WTC11 (cell line): ENCODE measurements around the gene GHSR. TPM values are rescaled to one million over a fixed set of nuclear protein-coding genes. Genes with fewer than 3 reads are reported as not detected.

Source experiments
- ATAC-seq: fragments of 200-7000 bp; cut with Tn5 transposase; 2 replicates; pipeline ENCODE4 v1.10.0; 2021; ENCODE audit warnings: mild to moderate bottlenecking, moderate library complexity
- CTCF ChIA-PET: fragments of 300-600 bp; sonication (Branson Sonifier 250); formaldehyde crosslinking; loops from one replicate; lab custom pipeline; 2021; ENCODE audit warnings: antibody characterized with exemption; lab: Charles Lee
- POLR2A ChIA-PET: fragments of 350-600 bp; sonication (Branson Sonifier 250); formaldehyde crosslinking; loops from one replicate; lab custom pipeline; 2021; ENCODE audit warnings: antibody characterized with exemption; lab: Charles Lee
- DNase-seq: peaks from one replicate; pipeline ENCODE4 v3.0.0; 2021; ENCODE audit warnings: low spot score
- H3K27ac Mint-ChIP-seq: 2 replicates; pipeline ENCODE4 v1.8.0; 2021; ENCODE audit warnings: mixed read lengths
- H3K27me3 Mint-ChIP-seq: 2 replicates; pipeline ENCODE4 v1.8.0; 2021; ENCODE audit warnings: low read depth, mild to moderate bottlenecking, moderate library complexity, mixed read lengths
- H3K36me3 Mint-ChIP-seq: 2 replicates; pipeline ENCODE4 v1.8.0; 2021; ENCODE audit warnings: mixed read lengths
- H3K4me1 Mint-ChIP-seq: 2 replicates; pipeline ENCODE4 v1.8.0; 2022; ENCODE audit warnings: mixed read lengths
- H3K4me3 Mint-ChIP-seq: 2 replicates; pipeline ENCODE4 v1.8.0; 2021; ENCODE audit warnings: mild to moderate bottlenecking, moderate library complexity, mixed read lengths
- H3K9me3 Mint-ChIP-seq: 2 replicates; pipeline ENCODE4 v1.8.0; 2021; ENCODE audit warnings: mixed read lengths
- FOXK1 ChIP-seq: sonication (generic); formaldehyde crosslinking; IDR thresholded peaks from 2 replicates; pipeline ENCODE4 v1.8.0; 2022; ENCODE audit warnings: mild to moderate bottlenecking, moderate library complexity, missing genetic modification reagents
- SMAD3 ChIP-seq: sonication (generic); formaldehyde crosslinking; IDR thresholded peaks from 2 replicates; pipeline ENCODE4 v1.8.0; 2022; ENCODE audit warnings: missing genetic modification reagents, mild to moderate bottlenecking, borderline replicate concordance
- total RNA-seq: library from RNA; stranded (reverse); gene quantifications from 3 replicates; pipeline ENCODE4 v1.2.3, GENCODE V29; 2021
- TF ChIP-seq, protein P1 (sequence below): sonication (generic); formaldehyde crosslinking; IDR thresholded peaks from 2 replicates; pipeline ENCODE4 v1.8.0; 2023; ENCODE audit warnings: missing genetic modification reagents, mild to moderate bottlenecking, borderline replicate concordance
- TF ChIP-seq, protein P2 (sequence below): fragments of 250-450 bp; sonication (Bioruptor Pico); conservative IDR thresholded peaks from 2 replicates; pipeline ENCODE4 v1.9.0; 2021; ENCODE audit warnings: mild to moderate bottlenecking
- TF ChIP-seq, protein P3 (sequence below): fragments of 250-450 bp; sonication (Bioruptor Pico); IDR thresholded peaks from 2 replicates; pipeline ENCODE4 v1.9.0; 2021; ENCODE audit warnings: mild to moderate bottlenecking, borderline replicate concordance
- TF ChIP-seq, protein P4 (sequence below): fragments of 250-450 bp; sonication (Bioruptor Pico); IDR thresholded peaks from 2 replicates; pipeline ENCODE4 v2.1.2; 2022; ENCODE audit warnings: mild to moderate bottlenecking, moderate library complexity
- TF ChIP-seq, protein P5 (sequence below): sonication (generic); formaldehyde crosslinking; conservative IDR thresholded peaks from 2 replicates; pipeline ENCODE4 v1.8.1; 2022; ENCODE audit warnings: mild to moderate bottlenecking, missing genetic modification reagents
- TF ChIP-seq, protein P6 (sequence below): sonication (generic); formaldehyde crosslinking; IDR thresholded peaks from 2 replicates; pipeline ENCODE4 v1.8.0; 2022; ENCODE audit warnings: missing genetic modification reagents

The GHSR gene
- total RNA-seq, 1 experiment from 2014 or later: not detected

DNA sequence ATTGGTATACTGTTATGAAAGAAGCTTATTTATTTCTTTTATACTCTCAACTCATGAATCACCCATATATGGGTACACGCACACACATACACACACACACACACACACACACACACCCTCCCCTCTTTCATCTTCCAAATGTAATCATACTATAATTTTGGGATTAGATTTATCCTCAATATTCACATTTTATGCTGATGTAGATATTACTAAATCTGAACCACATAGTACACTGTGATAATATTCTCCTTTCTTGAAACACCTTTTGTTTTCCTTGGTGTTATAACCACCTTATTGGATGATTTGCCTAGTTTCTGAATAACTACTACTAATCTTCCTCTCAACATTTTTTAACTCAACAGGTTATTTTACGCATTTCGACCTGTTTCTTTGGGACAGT is 8.1 kb upstream of the GHSR start:
- Mint-ChIP-seq H3K4me3 (no peak overlapping the region), H3K27ac (no peak overlapping the region), H3K27me3 (peaks cover 5% of the 10 kb centered on the region), H3K4me1 (no peaks in the 10 kb centered on the region), H3K9me3 (no peaks in the 10 kb centered on the region), H3K36me3 (no peaks in the 10 kb centered on the region)
- ChIA-PET POLR2A (no interaction called here), CTCF (no interaction called here)
- TF ChIP-seq, protein P1, sequence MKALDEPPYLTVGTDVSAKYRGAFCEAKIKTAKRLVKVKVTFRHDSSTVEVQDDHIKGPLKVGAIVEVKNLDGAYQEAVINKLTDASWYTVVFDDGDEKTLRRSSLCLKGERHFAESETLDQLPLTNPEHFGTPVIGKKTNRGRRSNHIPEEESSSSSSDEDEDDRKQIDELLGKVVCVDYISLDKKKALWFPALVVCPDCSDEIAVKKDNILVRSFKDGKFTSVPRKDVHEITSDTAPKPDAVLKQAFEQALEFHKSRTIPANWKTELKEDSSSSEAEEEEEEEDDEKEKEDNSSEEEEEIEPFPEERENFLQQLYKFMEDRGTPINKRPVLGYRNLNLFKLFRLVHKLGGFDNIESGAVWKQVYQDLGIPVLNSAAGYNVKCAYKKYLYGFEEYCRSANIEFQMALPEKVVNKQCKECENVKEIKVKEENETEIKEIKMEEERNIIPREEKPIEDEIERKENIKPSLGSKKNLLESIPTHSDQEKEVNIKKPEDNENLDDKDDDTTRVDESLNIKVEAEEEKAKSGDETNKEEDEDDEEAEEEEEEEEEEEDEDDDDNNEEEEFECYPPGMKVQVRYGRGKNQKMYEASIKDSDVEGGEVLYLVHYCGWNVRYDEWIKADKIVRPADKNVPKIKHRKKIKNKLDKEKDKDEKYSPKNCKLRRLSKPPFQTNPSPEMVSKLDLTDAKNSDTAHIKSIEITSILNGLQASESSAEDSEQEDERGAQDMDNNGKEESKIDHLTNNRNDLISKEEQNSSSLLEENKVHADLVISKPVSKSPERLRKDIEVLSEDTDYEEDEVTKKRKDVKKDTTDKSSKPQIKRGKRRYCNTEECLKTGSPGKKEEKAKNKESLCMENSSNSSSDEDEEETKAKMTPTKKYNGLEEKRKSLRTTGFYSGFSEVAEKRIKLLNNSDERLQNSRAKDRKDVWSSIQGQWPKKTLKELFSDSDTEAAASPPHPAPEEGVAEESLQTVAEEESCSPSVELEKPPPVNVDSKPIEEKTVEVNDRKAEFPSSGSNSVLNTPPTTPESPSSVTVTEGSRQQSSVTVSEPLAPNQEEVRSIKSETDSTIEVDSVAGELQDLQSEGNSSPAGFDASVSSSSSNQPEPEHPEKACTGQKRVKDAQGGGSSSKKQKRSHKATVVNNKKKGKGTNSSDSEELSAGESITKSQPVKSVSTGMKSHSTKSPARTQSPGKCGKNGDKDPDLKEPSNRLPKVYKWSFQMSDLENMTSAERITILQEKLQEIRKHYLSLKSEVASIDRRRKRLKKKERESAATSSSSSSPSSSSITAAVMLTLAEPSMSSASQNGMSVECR (CRISPR knock-in tag): no peak
- TF ChIP-seq, protein P2, sequence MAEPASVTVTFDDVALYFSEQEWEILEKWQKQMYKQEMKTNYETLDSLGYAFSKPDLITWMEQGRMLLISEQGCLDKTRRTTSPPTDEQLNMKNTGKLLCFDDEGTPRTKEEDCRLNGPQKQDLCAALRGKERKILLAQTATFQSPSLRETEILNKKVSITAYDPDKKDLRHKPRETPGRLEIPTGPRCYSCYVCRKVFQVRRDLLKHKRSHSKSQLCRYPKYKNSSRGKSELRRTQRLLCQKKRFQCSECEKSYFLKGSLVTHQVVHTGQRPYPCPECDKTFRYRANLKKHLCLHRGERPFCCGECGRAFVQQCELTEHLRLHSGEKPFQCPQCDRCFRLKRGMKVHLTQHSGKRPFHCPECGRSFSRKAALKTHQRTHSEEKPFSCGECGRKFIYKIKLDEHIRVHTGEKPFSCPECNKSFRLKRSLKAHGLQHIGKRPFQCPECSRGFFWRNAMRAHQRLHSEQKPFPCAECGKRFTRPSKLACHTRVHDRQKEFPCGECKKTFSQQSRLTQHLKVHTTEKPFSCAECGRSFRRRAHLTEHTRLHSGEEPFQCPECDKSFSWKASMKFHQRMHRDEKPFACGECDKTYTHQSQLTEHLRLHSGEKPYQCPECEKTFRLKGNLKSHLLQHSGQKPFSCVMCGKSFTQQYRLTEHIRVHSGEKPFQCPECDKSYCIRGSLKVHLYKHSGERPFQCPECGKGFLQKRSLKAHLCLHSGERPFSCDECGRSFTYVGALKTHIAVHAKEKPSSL (CRISPR knock-in tag): no peak
- TF ChIP-seq, protein P3, sequence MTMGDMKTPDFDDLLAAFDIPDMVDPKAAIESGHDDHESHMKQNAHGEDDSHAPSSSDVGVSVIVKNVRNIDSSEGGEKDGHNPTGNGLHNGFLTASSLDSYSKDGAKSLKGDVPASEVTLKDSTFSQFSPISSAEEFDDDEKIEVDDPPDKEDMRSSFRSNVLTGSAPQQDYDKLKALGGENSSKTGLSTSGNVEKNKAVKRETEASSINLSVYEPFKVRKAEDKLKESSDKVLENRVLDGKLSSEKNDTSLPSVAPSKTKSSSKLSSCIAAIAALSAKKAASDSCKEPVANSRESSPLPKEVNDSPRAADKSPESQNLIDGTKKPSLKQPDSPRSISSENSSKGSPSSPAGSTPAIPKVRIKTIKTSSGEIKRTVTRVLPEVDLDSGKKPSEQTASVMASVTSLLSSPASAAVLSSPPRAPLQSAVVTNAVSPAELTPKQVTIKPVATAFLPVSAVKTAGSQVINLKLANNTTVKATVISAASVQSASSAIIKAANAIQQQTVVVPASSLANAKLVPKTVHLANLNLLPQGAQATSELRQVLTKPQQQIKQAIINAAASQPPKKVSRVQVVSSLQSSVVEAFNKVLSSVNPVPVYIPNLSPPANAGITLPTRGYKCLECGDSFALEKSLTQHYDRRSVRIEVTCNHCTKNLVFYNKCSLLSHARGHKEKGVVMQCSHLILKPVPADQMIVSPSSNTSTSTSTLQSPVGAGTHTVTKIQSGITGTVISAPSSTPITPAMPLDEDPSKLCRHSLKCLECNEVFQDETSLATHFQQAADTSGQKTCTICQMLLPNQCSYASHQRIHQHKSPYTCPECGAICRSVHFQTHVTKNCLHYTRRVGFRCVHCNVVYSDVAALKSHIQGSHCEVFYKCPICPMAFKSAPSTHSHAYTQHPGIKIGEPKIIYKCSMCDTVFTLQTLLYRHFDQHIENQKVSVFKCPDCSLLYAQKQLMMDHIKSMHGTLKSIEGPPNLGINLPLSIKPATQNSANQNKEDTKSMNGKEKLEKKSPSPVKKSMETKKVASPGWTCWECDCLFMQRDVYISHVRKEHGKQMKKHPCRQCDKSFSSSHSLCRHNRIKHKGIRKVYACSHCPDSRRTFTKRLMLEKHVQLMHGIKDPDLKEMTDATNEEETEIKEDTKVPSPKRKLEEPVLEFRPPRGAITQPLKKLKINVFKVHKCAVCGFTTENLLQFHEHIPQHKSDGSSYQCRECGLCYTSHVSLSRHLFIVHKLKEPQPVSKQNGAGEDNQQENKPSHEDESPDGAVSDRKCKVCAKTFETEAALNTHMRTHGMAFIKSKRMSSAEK (CRISPR knock-in tag): no peak
- TF ChIP-seq, protein P4, sequence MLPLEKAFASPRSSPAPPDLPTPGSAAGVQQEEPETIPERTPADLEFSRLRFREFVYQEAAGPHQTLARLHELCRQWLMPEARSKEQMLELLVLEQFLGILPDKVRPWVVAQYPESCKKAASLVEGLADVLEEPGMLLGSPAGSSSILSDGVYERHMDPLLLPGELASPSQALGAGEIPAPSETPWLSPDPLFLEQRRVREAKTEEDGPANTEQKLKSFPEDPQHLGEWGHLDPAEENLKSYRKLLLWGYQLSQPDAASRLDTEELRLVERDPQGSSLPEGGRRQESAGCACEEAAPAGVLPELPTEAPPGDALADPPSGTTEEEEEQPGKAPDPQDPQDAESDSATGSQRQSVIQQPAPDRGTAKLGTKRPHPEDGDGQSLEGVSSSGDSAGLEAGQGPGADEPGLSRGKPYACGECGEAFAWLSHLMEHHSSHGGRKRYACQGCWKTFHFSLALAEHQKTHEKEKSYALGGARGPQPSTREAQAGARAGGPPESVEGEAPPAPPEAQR (CRISPR knock-in tag): no peak
- TF ChIP-seq, protein P5, sequence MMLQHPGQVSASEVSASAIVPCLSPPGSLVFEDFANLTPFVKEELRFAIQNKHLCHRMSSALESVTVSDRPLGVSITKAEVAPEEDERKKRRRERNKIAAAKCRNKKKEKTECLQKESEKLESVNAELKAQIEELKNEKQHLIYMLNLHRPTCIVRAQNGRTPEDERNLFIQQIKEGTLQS (CRISPR knock-in tag): no peak
- TF ChIP-seq, protein P6, sequence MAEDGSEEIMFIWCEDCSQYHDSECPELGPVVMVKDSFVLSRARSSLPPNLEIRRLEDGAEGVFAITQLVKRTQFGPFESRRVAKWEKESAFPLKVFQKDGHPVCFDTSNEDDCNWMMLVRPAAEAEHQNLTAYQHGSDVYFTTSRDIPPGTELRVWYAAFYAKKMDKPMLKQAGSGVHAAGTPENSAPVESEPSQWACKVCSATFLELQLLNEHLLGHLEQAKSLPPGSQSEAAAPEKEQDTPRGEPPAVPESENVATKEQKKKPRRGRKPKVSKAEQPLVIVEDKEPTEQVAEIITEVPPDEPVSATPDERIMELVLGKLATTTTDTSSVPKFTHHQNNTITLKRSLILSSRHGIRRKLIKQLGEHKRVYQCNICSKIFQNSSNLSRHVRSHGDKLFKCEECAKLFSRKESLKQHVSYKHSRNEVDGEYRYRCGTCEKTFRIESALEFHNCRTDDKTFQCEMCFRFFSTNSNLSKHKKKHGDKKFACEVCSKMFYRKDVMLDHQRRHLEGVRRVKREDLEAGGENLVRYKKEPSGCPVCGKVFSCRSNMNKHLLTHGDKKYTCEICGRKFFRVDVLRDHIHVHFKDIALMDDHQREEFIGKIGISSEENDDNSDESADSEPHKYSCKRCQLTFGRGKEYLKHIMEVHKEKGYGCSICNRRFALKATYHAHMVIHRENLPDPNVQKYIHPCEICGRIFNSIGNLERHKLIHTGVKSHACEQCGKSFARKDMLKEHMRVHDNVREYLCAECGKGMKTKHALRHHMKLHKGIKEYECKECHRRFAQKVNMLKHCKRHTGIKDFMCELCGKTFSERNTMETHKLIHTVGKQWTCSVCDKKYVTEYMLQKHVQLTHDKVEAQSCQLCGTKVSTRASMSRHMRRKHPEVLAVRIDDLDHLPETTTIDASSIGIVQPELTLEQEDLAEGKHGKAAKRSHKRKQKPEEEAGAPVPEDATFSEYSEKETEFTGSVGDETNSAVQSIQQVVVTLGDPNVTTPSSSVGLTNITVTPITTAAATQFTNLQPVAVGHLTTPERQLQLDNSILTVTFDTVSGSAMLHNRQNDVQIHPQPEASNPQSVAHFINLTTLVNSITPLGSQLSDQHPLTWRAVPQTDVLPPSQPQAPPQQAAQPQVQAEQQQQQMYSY: no peak
- no peak for TF ChIP-seq FOXK1 (CRISPR knock-in tag)
- no peak for TF ChIP-seq SMAD3 (CRISPR knock-in tag)
- DNase-seq: no peak
- no peak for ATAC-seq
